ENCODE data around the gene CTIF.

Gene CTIF

GRCh38 chr18:48574667-48575300 is 36.0 kb downstream of the CTIF start:
- Histone ChIP-seq H3K4me2 (ENCODE audit: low read depth, low read length) (no peak overlapping the region), H3K79me2 (ENCODE audit: low read length) (no peaks in the 10 kb centered on the region)

GRCh38 chr18:48575301-48575657 is 36.4 kb downstream of the CTIF start:
- Histone ChIP-seq H3K4me2 (ENCODE audit: low read depth, low read length) (no peak overlapping the region), H3K36me3 (replicated peaks; ENCODE audit: insufficient read depth, low read length) (no peaks in the 10 kb centered on the region), H2AFZ (ENCODE audit: low read length) (no peak overlapping the region), H4K20me1 (ENCODE audit: insufficient read depth, low read length) (no peaks in the 10 kb centered on the region), H3K27me3 (replicated peaks; ENCODE audit: insufficient read depth, low read length) (no peaks in the 10 kb centered on the region), H3K9ac (ENCODE audit: low read length) (no peak overlapping the region), H3K9me3 (replicated peaks; ENCODE audit: insufficient read depth, low read length) (no peaks in the 10 kb centered on the region), H3K4me1 (ENCODE audit: low read length) (no peaks in the 10 kb centered on the region), H3K27ac (ENCODE audit: low read length) (no peak overlapping the region), H3K79me2 (ENCODE audit: low read length) (no peaks in the 10 kb centered on the region), H3F3A (ENCODE audit: insufficient read depth, low read length) (no peaks in the 10 kb centered on the region), H3K9me2 (replicated peaks; ENCODE audit: insufficient read depth, low read length) (no peaks in the 10 kb centered on the region), H3K4me3 (ENCODE audit: low read length) (no peak overlapping the region)
- no peak for DNase-seq
- TF ChIP-seq EZH2 (optimal IDR thresholded peaks at IDR 0.05; ENCODE audit: low read depth, low read length) (no peak), EZH2phosphoT487 (IDR thresholded peaks at IDR 0.05; ENCODE audit: low read length) (no peak), CTCF (IDR thresholded peaks at IDR 0.05; ENCODE audit: low read length) (no peak)

More at GRCh38 chr18:48574667-48575300, 36.0 kb downstream of the CTIF start:
- Histone ChIP-seq H3K27me3 (replicated peaks; ENCODE audit: insufficient read depth, low read length) (no peaks in the 10 kb centered on the region), H3K9me2 (replicated peaks; ENCODE audit: insufficient read depth, low read length) (no peaks in the 10 kb centered on the region), H4K20me1 (ENCODE audit: insufficient read depth, low read length) (no peaks in the 10 kb centered on the region), H3K27ac (ENCODE audit: low read length) (no peak overlapping the region), H3K36me3 (replicated peaks; ENCODE audit: insufficient read depth, low read length) (no peaks in the 10 kb centered on the region), H2AFZ (ENCODE audit: low read length) (no peak overlapping the region), H3K4me1 (ENCODE audit: low read length) (no peaks in the 10 kb centered on the region), H3K4me3 (ENCODE audit: low read length) (no peak overlapping the region), H3K9ac (ENCODE audit: low read length) (no peak overlapping the region), H3K9me3 (replicated peaks; ENCODE audit: insufficient read depth, low read length) (no peaks in the 10 kb centered on the region), H3F3A (ENCODE audit: insufficient read depth, low read length) (no peaks in the 10 kb centered on the region)
- TF ChIP-seq EZH2phosphoT487 (IDR thresholded peaks at IDR 0.05; ENCODE audit: low read length) = no peak
- no peak for TF ChIP-seq EZH2 (optimal IDR thresholded peaks at IDR 0.05; ENCODE audit: low read depth, low read length)
- no peak for TF ChIP-seq CTCF (IDR thresholded peaks at IDR 0.05; ENCODE audit: low read length)
- no peak for DNase-seq

- H3K4me1 ChIP-seq (ENCODE audit: low read length) = no peaks in the 10 kb centered on the region
- no peaks in the 10 kb centered on the region for H3K36me3 ChIP-seq (replicated peaks; ENCODE audit: insufficient read depth, low read length)
- H3K27ac ChIP-seq (ENCODE audit: low read length) = no peak overlapping the region
- no peaks in the 10 kb centered on the region for H3K79me2 ChIP-seq (ENCODE audit: low read length)
- no peaks in the 10 kb centered on the region for H4K20me1 ChIP-seq (ENCODE audit: insufficient read depth, low read length)
- no peak overlapping the region for H3K9ac ChIP-seq (ENCODE audit: low read length)
- no peak overlapping the region for H2AFZ ChIP-seq (ENCODE audit: low read length)
- H3K4me2 ChIP-seq (ENCODE audit: low read depth, low read length) = no peak overlapping the region
- no peaks in the 10 kb centered on the region for H3K9me2 ChIP-seq (replicated peaks; ENCODE audit: insufficient read depth, low read length)
- H3K27me3 ChIP-seq (replicated peaks; ENCODE audit: insufficient read depth, low read length) = no peaks in the 10 kb centered on the region
- H3K4me3 ChIP-seq (ENCODE audit: low read length) = no peak overlapping the region
- no peak for DNase-seq
- no peaks in the 10 kb centered on the region for H3F3A ChIP-seq (ENCODE audit: insufficient read depth, low read length)
- H3K9me3 ChIP-seq (replicated peaks; ENCODE audit: insufficient read depth, low read length) = no peaks in the 10 kb centered on the region
- no peak for TF ChIP-seq EZH2phosphoT487 (IDR thresholded peaks at IDR 0.05; ENCODE audit: low read length)
- no peak for TF ChIP-seq CTCF (IDR thresholded peaks at IDR 0.05; ENCODE audit: low read length)
- TF ChIP-seq EZH2 (optimal IDR thresholded peaks at IDR 0.05; ENCODE audit: low read depth, low read length) = no peak
Measured at GRCh38 chr18:48575658-48576456, 37.0 kb downstream of the CTIF start.

Data from MM.1S (cell line).